T-cell (primary cell): ENCODE results near the gene C22orf15. TPM values are rescaled to one million over a fixed set of nuclear protein-coding genes. Genes with fewer than 3 reads are reported as not detected.

Experiments used
- ATAC-seq, 4 experiments: fragments of 200-7000 bp in 3 of 4; fragments of 150-1000 bp in 1 of 4; cut with Tn5 transposase; replicated peaks in 1 of 4; 1 replicate in 3 of 4; 2 replicates in 1 of 4; pipeline ENCODE4 v1.10.0; 2021; ENCODE audit warnings: moderate library complexity in 3 of 4, mild to moderate bottlenecking in 2 of 4, moderate number of reproducible peaks in 1 of 4
- CTCF ChIA-PET, 2 donors: fragments of 300-600 bp; sonication (Branson Sonifier 250); formaldehyde crosslinking; loops; one replicate each; lab custom pipeline; 2022; ENCODE audit warnings: antibody characterized with exemption in 2 of 2; lab: Charles Lee
- POLR2A ChIA-PET, 2 donors: fragments of 300-600 bp; sonication (Branson Sonifier 250); formaldehyde crosslinking; loops; one replicate each; lab custom pipeline; 2022; ENCODE audit warnings: antibody characterized with exemption in 2 of 2; lab: Charles Lee
- DNase-seq, 35 experiments: peaks; one replicate each; pipeline versions ENCODE4 v3.0.0 to v3.0.0-alpha.2; 2013 to 2023
- H3K27ac ChIP-seq: one replicate; pipeline ENCODE4 v1.5.1; 2013; ENCODE audit warnings: low read length
- H3K27me3 ChIP-seq, 2 experiments: replicated peaks in 1 of 2; 1 replicate in 1 of 2; 2 replicates in 1 of 2; pipeline versions ENCODE4 v1.6.1 to v1.7.0; 2013; ENCODE audit warnings: low read length in 1 of 2, mixed read lengths in 1 of 2; ENCODE audit not compliant: control insufficient read depth in 2 of 2, insufficient read depth in 2 of 2; ENCODE audit errors: extremely low read depth in 1 of 2
- H3K36me3 ChIP-seq, 2 donors: 1 replicate in 1 of 2; 2 replicates in 1 of 2; pipeline versions ENCODE4 v1.6.1 to v1.7.0; 2013; ENCODE audit warnings: low read length in 1 of 2; ENCODE audit not compliant: control insufficient read depth in 2 of 2, insufficient read depth in 1 of 2; ENCODE audit errors: extremely low read depth in 1 of 2
- H3K4me1 ChIP-seq, 2 experiments: 1 replicate in 1 of 2; 2 replicates in 1 of 2; pipeline versions ENCODE4 v1.6.1 to v1.7.0; 2013; ENCODE audit warnings: low read length in 2 of 2, mixed read lengths in 1 of 2; ENCODE audit not compliant: insufficient read depth in 2 of 2, control insufficient read depth in 1 of 2; ENCODE audit errors: extremely low read depth in 1 of 2
- H3K4me3 ChIP-seq, 2 donors: 1 replicate in 1 of 2; 2 replicates in 1 of 2; pipeline versions ENCODE4 v1.5.1 to v1.7.0; 2013; ENCODE audit warnings: mild to moderate bottlenecking in 2 of 2, low read length in 1 of 2, moderate library complexity in 1 of 2; ENCODE audit not compliant: control insufficient read depth in 1 of 2; ENCODE audit errors: extremely low read depth in 1 of 2
- H3K9me3 ChIP-seq: 2 replicates; pipeline ENCODE4 v1.7.0; 2013
- H3K27ac Mint-ChIP-seq, 2 donors: one replicate each; pipeline ENCODE4 v1.8.0; 2020 to 2021; ENCODE audit warnings: mild to moderate bottlenecking in 2 of 2, mixed read lengths in 2 of 2
- H3K27me3 Mint-ChIP-seq, 2 donors: one replicate each; pipeline ENCODE4 v1.8.0; 2021 to 2022; ENCODE audit warnings: mixed read lengths in 2 of 2
- H3K36me3 Mint-ChIP-seq: one replicate; pipeline ENCODE4 v1.8.0; 2021; ENCODE audit warnings: mixed read lengths
- H3K4me1 Mint-ChIP-seq, 3 donors: one replicate each; pipeline ENCODE4 v1.8.0; 2020 to 2022; ENCODE audit warnings: mixed read lengths in 3 of 3, mild to moderate bottlenecking in 1 of 3
- H3K4me3 Mint-ChIP-seq, 3 donors: one replicate each; pipeline ENCODE4 v1.8.0; 2020 to 2022; ENCODE audit warnings: mild to moderate bottlenecking in 3 of 3, mixed read lengths in 3 of 3, moderate library complexity in 3 of 3
- H3K9me3 Mint-ChIP-seq, 3 donors: one replicate each; pipeline ENCODE4 v1.8.0; 2020 to 2022; ENCODE audit warnings: mixed read lengths in 3 of 3
- WGBS: methylation state at CpG from one replicate; pipeline ENCODE4 v1.1.5; 2013; ENCODE audit warnings: missing lambda C conversion rate; ENCODE audit not compliant: insufficient coverage; 5-methylcytosine and 5-hydroxymethylcytosine counted together
- total RNA-seq, 35 experiments: library from RNA in 6 of 35; stranded (reverse) in 6 of 35; fragments of 120-200 nt in 1 of 35; gene quantifications; one replicate each; pipeline versions ENCODE4 v1.2.1 to v1.2.4 and lab custom pipeline; 2013 to 2026

C22orf15 gene
- total RNA-seq, 5 donors from 2014 or later (not counting 1 experiment from before 2014, with no cell fraction given) = 0.58 to 2.2 (median 1.9) TPM

- H3K4me3 Mint-ChIP-seq = no peak overlapping the region
- Histone ChIP-seq H3K4me1 (peaks cover 8 to 26% of the 10 kb centered on the region in 2 experiments), H3K27ac (no peak overlapping the region), H3K27me3 (no peaks in the 10 kb centered on the region), H3K9me3 (no peaks in the 10 kb centered on the region), H3K36me3 (peaks cover 0 to 3% of the 10 kb centered on the region in 2 donors), H3K4me3 (no peak overlapping the region)
- WGBS = 84% methylated on average over 9 of the region's 16 CpGs
- ATAC-seq = no peak
- POLR2A ChIA-PET = no interaction called here
- no peak overlapping the region for H3K27ac Mint-ChIP-seq
- no peaks in the 10 kb centered on the region for H3K36me3 Mint-ChIP-seq
- DNase-seq = no peak
- CTCF ChIA-PET = no interaction called here
- H3K27me3 Mint-ChIP-seq = no peaks in the 10 kb centered on the region
- peaks cover 13 to 14% (median 14%) of the 10 kb centered on the region in 3 donors for H3K4me1 Mint-ChIP-seq
- H3K9me3 Mint-ChIP-seq = no peaks in the 10 kb centered on the region
Observed at GRCh38 chr22:23782252-23782651, 19.5 kb downstream of the C22orf15 start.

- DNase-seq (no peak), ATAC-seq (no peak)
- Histone ChIP-seq H3K27ac (no peak overlapping the region), H3K4me1 (peaks cover 11 to 30% of the 10 kb centered on the region in 2 experiments), H3K9me3 (no peaks in the 10 kb centered on the region), H3K27me3 (no peaks in the 10 kb centered on the region), H3K4me3 (no peak overlapping the region), H3K36me3 (peaks cover 0 to 3% of the 10 kb centered on the region in 2 donors)
- H3K9me3 Mint-ChIP-seq = no peaks in the 10 kb centered on the region
- H3K27ac Mint-ChIP-seq = no peak overlapping the region
- ChIA-PET POLR2A (no interaction called here), CTCF (no interaction called here)
- H3K4me1 Mint-ChIP-seq = peaks cover 16 to 19% (median 17%) of the 10 kb centered on the region in 3 donors
- no CpG with 5 or more reads among the region's 1 CpG for WGBS
- H3K27me3 Mint-ChIP-seq = no peaks in the 10 kb centered on the region
- no peak overlapping the region for H3K4me3 Mint-ChIP-seq
- H3K36me3 Mint-ChIP-seq = no peaks in the 10 kb centered on the region
Observed at GRCh38 chr22:23782703-23783102, 19.9 kb downstream of the C22orf15 start.

DNA sequence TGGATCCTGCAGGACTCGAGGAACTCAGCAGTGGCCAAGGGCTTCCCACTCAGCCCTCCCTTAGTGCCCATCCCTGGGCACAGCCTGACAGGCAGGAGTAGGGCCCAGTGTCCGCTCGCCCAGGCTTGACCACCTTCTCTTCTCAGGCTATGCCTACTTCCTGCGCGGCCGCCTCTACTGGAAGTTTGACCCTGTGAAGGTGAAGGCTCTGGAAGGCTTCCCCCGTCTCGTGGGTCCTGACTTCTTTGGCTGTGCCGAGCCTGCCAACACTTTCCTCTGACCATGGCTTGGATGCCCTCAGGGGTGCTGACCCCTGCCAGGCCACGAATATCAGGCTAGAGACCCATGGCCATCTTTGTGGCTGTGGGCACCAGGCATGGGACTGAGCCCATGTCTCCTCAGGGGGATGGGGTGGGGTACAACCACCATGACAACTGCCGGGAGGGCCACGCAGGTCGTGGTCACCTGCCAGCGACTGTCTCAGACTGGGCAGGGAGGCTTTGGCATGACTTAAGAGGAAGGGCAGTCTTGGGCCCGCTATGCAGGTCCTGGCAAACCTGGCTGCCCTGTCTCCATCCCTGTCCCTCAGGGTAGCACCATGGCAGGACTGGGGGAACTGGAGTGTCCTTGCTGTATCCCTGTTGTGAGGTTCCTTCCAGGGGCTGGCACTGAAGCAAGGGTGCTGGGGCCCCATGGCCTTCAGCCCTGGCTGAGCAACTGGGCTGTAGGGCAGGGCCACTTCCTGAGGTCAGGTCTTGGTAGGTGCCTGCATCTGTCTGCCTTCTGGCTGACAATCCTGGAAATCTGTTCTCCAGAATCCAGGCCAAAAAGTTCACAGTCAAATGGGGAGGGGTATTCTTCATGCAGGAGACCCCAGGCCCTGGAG lies 20.7 kb downstream of the C22orf15 start:
- Histone ChIP-seq H3K27me3 (no peaks in the 10 kb centered on the region), H3K4me3 (no peak overlapping the region), H3K36me3 (peaks cover 0 to 3% of the 10 kb centered on the region in 2 donors), H3K4me1 (peaks cover 15 to 38% of the 10 kb centered on the region in 2 experiments), H3K9me3 (no peaks in the 10 kb centered on the region), H3K27ac (no peak overlapping the region)
- DNase-seq (no peak), ATAC-seq (no peak)
- 77% methylated on average over 10 of the region's 15 CpGs for WGBS
- Mint-ChIP-seq H3K9me3 (no peaks in the 10 kb centered on the region), H3K4me3 (no peak overlapping the region), H3K27me3 (no peaks in the 10 kb centered on the region), H3K36me3 (no peaks in the 10 kb centered on the region), H3K4me1 (peaks cover 24 to 26% (median 24%) of the 10 kb centered on the region in 3 donors), H3K27ac (peak overlapping the region in 1 of 2 donors; percentile 55)
- POLR2A ChIA-PET = no interaction called here
- CTCF ChIA-PET = no interaction called here

GRCh38 chr22:23784215-23784732 lies 21.5 kb downstream of the C22orf15 start:
- ChIA-PET POLR2A (no interaction called here), CTCF (no interaction called here)
- Mint-ChIP-seq H3K27ac (peak overlapping the region; percentile 49 to 76), H3K9me3 (no peaks in the 10 kb centered on the region), H3K4me3 (peak overlapping the region in 1 of 3 donors; percentile 2), H3K36me3 (no peaks in the 10 kb centered on the region), H3K27me3 (no peaks in the 10 kb centered on the region), H3K4me1 (peaks cover 25 to 32% (median 31%) of the 10 kb centered on the region in 3 donors)
- Histone ChIP-seq H3K4me3 (no peak overlapping the region), H3K4me1 (peaks cover 15 to 45% of the 10 kb centered on the region in 2 experiments), H3K27ac (no peak overlapping the region), H3K9me3 (no peaks in the 10 kb centered on the region), H3K36me3 (peaks cover 0 to 3% of the 10 kb centered on the region in 2 donors), H3K27me3 (no peaks in the 10 kb centered on the region)
- no peak for ATAC-seq
- WGBS = 34% methylated on average over 3 of the region's 8 CpGs
- no peak for DNase-seq

DNA sequence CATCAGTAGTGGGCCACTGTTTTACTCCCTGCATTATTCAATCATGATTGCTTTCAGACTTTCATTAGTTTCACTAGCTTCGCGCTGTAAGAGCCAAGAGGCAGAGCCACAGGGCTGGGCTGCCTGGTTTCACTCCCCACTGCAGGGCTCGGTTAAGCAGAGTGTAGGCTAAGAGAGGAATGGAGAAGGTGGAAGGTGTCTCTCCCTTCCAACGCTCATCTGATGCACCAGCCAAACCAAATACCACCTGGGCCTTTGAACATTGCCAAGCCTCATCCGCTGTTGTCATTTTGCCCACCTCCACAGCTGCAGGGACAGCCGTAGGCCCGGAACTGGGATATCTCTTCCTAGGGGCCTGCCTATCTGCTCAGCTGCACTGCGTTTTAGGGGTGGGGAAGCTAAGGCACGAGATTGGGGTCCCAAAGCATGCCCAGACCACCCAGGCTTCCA lies 23.5 kb downstream of the C22orf15 start:
- ChIA-PET CTCF (interaction anchor here in 1 of 2 donors (1.1 kb wide), 1 partner anchor 17 kb away, joined by 4 read pairs; no protein-coding TSS in a partner anchor), POLR2A (no interaction called here)
- Histone ChIP-seq H3K27me3 (no peaks in the 10 kb centered on the region), H3K27ac (peak overlapping the region; percentile 94), H3K4me3 (peak overlapping the region; percentile 38 to 80), H3K36me3 (peaks cover 0 to 11% of the 10 kb centered on the region in 2 donors), H3K4me1 (peaks cover 15 to 56% of the 10 kb centered on the region in 2 experiments), H3K9me3 (no peaks in the 10 kb centered on the region)
- Mint-ChIP-seq H3K27ac (peak overlapping the region; percentile 96 to 97), H3K4me3 (peak overlapping the region; percentile 82 to 87 (median 86)), H3K9me3 (no peaks in the 10 kb centered on the region), H3K36me3 (no peaks in the 10 kb centered on the region), H3K27me3 (no peaks in the 10 kb centered on the region), H3K4me1 (peaks cover 33 to 40% (median 40%) of the 10 kb centered on the region in 3 donors)
- 13% methylated on average over 3 of the region's 9 CpGs for WGBS
- ATAC-seq (peak in 3 of 4 experiments; percentile 13 to 25 (median 15)), DNase-seq (peak in 5 of 35 experiments; percentile 24 to 38 (median 31))
